ENCODE data around the gene PHOX2B.

DNA sequence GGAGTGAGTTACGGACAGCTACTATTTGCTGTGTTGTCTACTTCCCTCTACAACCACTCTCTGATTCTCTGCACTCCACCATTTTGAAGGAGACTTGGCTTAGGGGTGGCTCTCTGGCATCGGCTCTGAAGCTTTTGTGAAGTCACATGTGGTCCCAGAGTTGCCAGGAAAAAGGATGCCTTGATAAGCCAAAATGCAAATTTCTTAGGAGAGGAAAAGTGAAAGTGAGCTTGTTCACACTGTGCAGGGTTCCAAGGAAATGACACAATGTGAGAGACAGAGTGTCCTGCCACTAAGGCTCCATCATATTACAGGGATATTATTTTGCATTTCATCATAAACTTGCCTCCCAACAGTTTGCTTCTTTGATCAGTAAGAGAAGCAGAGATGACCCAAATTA lies 7.2 kb downstream of the PHOX2B start:
- TF ChIP-seq, protein P1, sequence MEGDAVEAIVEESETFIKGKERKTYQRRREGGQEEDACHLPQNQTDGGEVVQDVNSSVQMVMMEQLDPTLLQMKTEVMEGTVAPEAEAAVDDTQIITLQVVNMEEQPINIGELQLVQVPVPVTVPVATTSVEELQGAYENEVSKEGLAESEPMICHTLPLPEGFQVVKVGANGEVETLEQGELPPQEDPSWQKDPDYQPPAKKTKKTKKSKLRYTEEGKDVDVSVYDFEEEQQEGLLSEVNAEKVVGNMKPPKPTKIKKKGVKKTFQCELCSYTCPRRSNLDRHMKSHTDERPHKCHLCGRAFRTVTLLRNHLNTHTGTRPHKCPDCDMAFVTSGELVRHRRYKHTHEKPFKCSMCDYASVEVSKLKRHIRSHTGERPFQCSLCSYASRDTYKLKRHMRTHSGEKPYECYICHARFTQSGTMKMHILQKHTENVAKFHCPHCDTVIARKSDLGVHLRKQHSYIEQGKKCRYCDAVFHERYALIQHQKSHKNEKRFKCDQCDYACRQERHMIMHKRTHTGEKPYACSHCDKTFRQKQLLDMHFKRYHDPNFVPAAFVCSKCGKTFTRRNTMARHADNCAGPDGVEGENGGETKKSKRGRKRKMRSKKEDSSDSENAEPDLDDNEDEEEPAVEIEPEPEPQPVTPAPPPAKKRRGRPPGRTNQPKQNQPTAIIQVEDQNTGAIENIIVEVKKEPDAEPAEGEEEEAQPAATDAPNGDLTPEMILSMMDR (conservative IDR thresholded peaks at IDR 0.05; ENCODE audit: low read depth, low read length) = no peak
- TF ChIP-seq EZH2 (IDR thresholded peaks at IDR 0.05; ENCODE audit: borderline replicate concordance, low read depth, low read length, poor library complexity, severe bottlenecking) = no peak

All from A673 (cell line).